PC-3 (cell line): Measurements from ENCODE around the gene TMEM94. TPM values are rescaled to one million over a fixed set of nuclear protein-coding genes. Genes with fewer than 3 reads are reported as not detected.
"Not testable (repeated sequence)": the region's sequence is repeated elsewhere in the genome, so short reads cannot be mapped to it uniquely, and the experiment has no call there.

Experiments
- ATAC-seq: fragments of 200-7000 bp; cut with Tn5 transposase; 2 replicates; pipeline ENCODE4 v1.9.1; 2020; ENCODE audit warnings: mild to moderate bottlenecking, moderate library complexity
- BruUV-seq: library from RNA; stranded (reverse); fragments of 400-500 nt; replicated peaks from 2 replicates; lab custom pipeline; 2021; lab: Mats Ljungman, UMichigan
- CTCF ChIA-PET: fragments of 300-600 bp; sonication (Branson Sonifier 250); formaldehyde crosslinking; loops from one replicate; lab custom pipeline; 2022; ENCODE audit warnings: antibody characterized with exemption; lab: Charles Lee
- POLR2A ChIA-PET: fragments of 300-600 bp; sonication (Branson Sonifier 250); formaldehyde crosslinking; loops from one replicate; lab custom pipeline; 2022; ENCODE audit warnings: antibody characterized with exemption; ENCODE audit not compliant: unreplicated experiment; lab: Charles Lee
- DNase-seq: peaks from one replicate; pipeline ENCODE4 v3.0.0-alpha.2; 2015
- H2AFZ ChIP-seq: fragments of 300-600 bp; sonication (generic); 2 replicates; pipeline ENCODE4 v1.6.0; 2016; ENCODE audit warnings: antibody characterized with exemption, low read length
- H3F3A ChIP-seq: fragments of 300-600 bp; sonication (generic); one replicate; pipeline ENCODE4 v1.6.0; 2017; ENCODE audit warnings: antibody characterized with exemption, low read length, control low read depth, mild to moderate bottlenecking; ENCODE audit not compliant: unreplicated experiment
- H3K27ac ChIP-seq: fragments of 300-600 bp; sonication (generic); 2 replicates; pipeline ENCODE4 v1.5.1; 2016; ENCODE audit warnings: mild to moderate bottlenecking, low read length
- H3K27me3 ChIP-seq: fragments of 300-600 bp; sonication (generic); 2 replicates; pipeline ENCODE4 v1.6.1; 2016; ENCODE audit warnings: low read length, mixed read lengths
- H3K36me3 ChIP-seq: fragments of 300-600 bp; sonication (generic); 2 replicates; pipeline ENCODE4 v1.6.1; 2016; ENCODE audit warnings: low read depth, mixed run types, low read length, mixed read lengths
- H3K4me1 ChIP-seq: fragments of 300-600 bp; sonication (generic); 2 replicates; pipeline ENCODE4 v1.5.1; 2016; ENCODE audit warnings: low read length; ENCODE audit not compliant: insufficient read depth
- H3K4me2 ChIP-seq: fragments of 300-600 bp; sonication (generic); 2 replicates; pipeline ENCODE4 v1.6.0; 2016; ENCODE audit warnings: low read length
- H3K4me3 ChIP-seq: fragments of 300-600 bp; sonication (generic); 2 replicates; pipeline ENCODE4 v1.5.1; 2016; ENCODE audit warnings: mild to moderate bottlenecking, low read length, mixed read lengths
- H3K79me2 ChIP-seq: fragments of 300-600 bp; sonication (generic); 2 replicates; pipeline ENCODE4 v1.6.1; 2017; ENCODE audit warnings: low read length, mixed read lengths
- H3K9ac ChIP-seq: fragments of 300-600 bp; sonication (generic); 2 replicates; pipeline ENCODE4 v1.6.0; 2016; ENCODE audit warnings: mild to moderate bottlenecking, low read length
- H3K9me2 ChIP-seq: fragments of 300-600 bp; sonication (generic); replicated peaks from 2 replicates; pipeline ENCODE4 v1.6.1; 2016; ENCODE audit warnings: mixed run types, low read length, mixed read lengths
- H3K9me3 ChIP-seq: fragments of 300-600 bp; sonication (generic); 2 replicates; pipeline ENCODE4 v1.6.1; 2016; ENCODE audit warnings: low read length, mixed read lengths
- H4K20me1 ChIP-seq: fragments of 300-600 bp; sonication (generic); 2 replicates; pipeline ENCODE4 v1.6.1; 2016; ENCODE audit warnings: low read length, mixed read lengths
- EZH2 ChIP-seq: fragments of 300-600 bp; sonication (generic); IDR thresholded peaks from one replicate; pipeline ENCODE4 v1.6.1; 2017; ENCODE audit warnings: antibody characterized with exemption, mild to moderate bottlenecking, low read length; ENCODE audit not compliant: unreplicated experiment
- EZH2phosphoT487 ChIP-seq: fragments of 300-600 bp; sonication (generic); IDR thresholded peaks from 2 replicates; pipeline ENCODE4 v1.6.1; 2018; ENCODE audit warnings: mild to moderate bottlenecking, antibody characterized with exemption, low read length, borderline replicate concordance
- intact Hi-C: fragments of 100-400 bp; cut with micrococcal nuclease; formaldehyde crosslinking; loops from 2 replicates; pipeline ENCODE4 v1.9.0; 2023
- total RNA-seq: library from RNA; depleted of rRNA; stranded (reverse); fragments of >200 nt; gene quantifications from 2 replicates; pipeline ENCODE4 v1.2.3, GENCODE V29; 2014
- TF ChIP-seq, protein P1 (sequence below): fragments of 300-600 bp; sonication (generic); conservative IDR thresholded peaks from 2 replicates; pipeline ENCODE4 v1.5.1; 2017; ENCODE audit warnings: antibody characterized with exemption, low read depth, mild to moderate bottlenecking, low read length

TMEM94 gene
- total RNA-seq, 1 experiment from 2014 or later = 45.6 TPM

- CTCF ChIA-PET = no interaction called here
- Histone ChIP-seq H3K4me3 (no peak overlapping the region), H3F3A (no peaks in the 10 kb centered on the region), H3K9me2 (no peaks in the 10 kb centered on the region), H2AFZ (no peak overlapping the region), H4K20me1 (no peaks in the 10 kb centered on the region), H3K9ac (no peak overlapping the region), H3K9me3 (no peaks in the 10 kb centered on the region), H3K4me1 (no peaks in the 10 kb centered on the region), H3K4me2 (no peak overlapping the region), H3K27ac (no peak overlapping the region), H3K27me3 (no peaks in the 10 kb centered on the region), H3K79me2 (no peaks in the 10 kb centered on the region), H3K36me3 (peaks cover 7% of the 10 kb centered on the region; the same call in 1 of the 2 replicates)
- TF ChIP-seq, protein P1, sequence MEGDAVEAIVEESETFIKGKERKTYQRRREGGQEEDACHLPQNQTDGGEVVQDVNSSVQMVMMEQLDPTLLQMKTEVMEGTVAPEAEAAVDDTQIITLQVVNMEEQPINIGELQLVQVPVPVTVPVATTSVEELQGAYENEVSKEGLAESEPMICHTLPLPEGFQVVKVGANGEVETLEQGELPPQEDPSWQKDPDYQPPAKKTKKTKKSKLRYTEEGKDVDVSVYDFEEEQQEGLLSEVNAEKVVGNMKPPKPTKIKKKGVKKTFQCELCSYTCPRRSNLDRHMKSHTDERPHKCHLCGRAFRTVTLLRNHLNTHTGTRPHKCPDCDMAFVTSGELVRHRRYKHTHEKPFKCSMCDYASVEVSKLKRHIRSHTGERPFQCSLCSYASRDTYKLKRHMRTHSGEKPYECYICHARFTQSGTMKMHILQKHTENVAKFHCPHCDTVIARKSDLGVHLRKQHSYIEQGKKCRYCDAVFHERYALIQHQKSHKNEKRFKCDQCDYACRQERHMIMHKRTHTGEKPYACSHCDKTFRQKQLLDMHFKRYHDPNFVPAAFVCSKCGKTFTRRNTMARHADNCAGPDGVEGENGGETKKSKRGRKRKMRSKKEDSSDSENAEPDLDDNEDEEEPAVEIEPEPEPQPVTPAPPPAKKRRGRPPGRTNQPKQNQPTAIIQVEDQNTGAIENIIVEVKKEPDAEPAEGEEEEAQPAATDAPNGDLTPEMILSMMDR = no peak
- TF ChIP-seq EZH2phosphoT487 (no peak), EZH2 (no peak)
- intact Hi-C loops = no loop called here
- no peak for DNase-seq
- ATAC-seq = no peak
- POLR2A ChIA-PET = interaction anchor here (0.5 to 0.6 kb wide), 2 partner anchors 47 to 89 kb away, joined by 3 read pairs; no protein-coding TSS in a partner anchor
- BruUV-seq = no TSS peak
Measured at GRCh38 chr17:75475851-75476250, 19.4 kb downstream of the TMEM94 start.

GRCh38 chr17:75476271-75476671 lies 19.8 kb downstream of the TMEM94 start:
- intact Hi-C loops = no loop called here
- H3K9ac ChIP-seq = no peak overlapping the region
- POLR2A ChIA-PET = interaction anchor here (0.6 kb wide), 1 partner anchor 89 kb away, joined by 3 read pairs; no protein-coding TSS in a partner anchor
- no peak overlapping the region for H3K4me3 ChIP-seq
- ATAC-seq (no peak), DNase-seq (no peak)
- no peaks in the 10 kb centered on the region for H3F3A ChIP-seq
- H3K36me3 ChIP-seq = peaks cover 7% of the 10 kb centered on the region; the same call in 1 of the 2 replicates
- H3K4me2 ChIP-seq = no peak overlapping the region
- no peak overlapping the region for H3K27ac ChIP-seq
- no peak overlapping the region for H2AFZ ChIP-seq
- H4K20me1 ChIP-seq = no peaks in the 10 kb centered on the region
- no peak for TF ChIP-seq EZH2phosphoT487
- TF ChIP-seq, protein P1 = no peak
- TF ChIP-seq EZH2 = no peak
- no peaks in the 10 kb centered on the region for H3K79me2 ChIP-seq
- H3K9me2 ChIP-seq = no peaks in the 10 kb centered on the region
- BruUV-seq = no TSS peak
- CTCF ChIA-PET = no interaction called here
- no peaks in the 10 kb centered on the region for H3K9me3 ChIP-seq
- no peaks in the 10 kb centered on the region for H3K27me3 ChIP-seq
- H3K4me1 ChIP-seq = no peaks in the 10 kb centered on the region

DNA sequence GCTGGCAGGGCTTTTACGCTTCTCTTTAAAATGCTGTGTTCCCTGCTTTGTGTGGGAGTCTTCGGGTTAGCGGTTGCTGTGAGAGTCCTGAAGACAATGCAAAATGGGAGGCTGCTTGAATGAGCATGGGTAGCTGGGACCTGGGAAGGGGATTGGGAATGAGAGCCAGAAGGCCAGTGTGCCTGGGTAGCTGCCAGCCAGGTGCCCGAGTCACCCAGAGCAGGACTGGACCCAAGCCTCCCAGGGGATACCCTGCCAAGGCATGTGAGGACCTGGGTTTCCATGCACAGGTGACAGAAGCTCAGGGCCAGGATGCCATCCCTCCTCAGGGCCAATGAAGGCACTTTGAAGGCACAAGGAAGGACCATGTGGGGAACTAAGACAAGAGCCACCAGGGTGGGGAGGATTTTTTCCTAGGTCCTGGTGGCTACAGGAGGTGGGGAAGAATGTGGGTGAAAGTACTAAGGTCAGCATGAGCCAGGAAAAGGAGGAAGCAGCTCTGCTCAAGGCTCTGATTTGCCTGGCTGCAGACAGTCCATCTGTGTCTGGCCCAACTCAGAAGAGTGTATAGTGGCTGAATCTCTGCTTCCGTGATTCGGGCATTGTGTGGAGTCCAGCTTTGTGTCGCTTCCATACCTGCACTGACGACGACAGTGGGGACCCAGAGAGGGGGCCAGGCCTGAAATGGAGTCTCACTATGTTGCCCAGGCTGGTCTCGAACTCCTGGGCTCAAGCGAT lies 20.5 kb downstream of the TMEM94 start:
- TF ChIP-seq, protein P1 = no peak
- TF ChIP-seq EZH2phosphoT487 = no peak
- no peak for TF ChIP-seq EZH2
- Histone ChIP-seq H4K20me1 (no peaks in the 10 kb centered on the region), H3K79me2 (no peaks in the 10 kb centered on the region), H2AFZ (no peak overlapping the region), H3K27ac (no peak overlapping the region), H3K9me3 (no peaks in the 10 kb centered on the region), H3K9ac (no peak overlapping the region), H3K4me1 (no peaks in the 10 kb centered on the region), H3F3A (no peaks in the 10 kb centered on the region), H3K4me2 (no peak overlapping the region), H3K9me2 (no peaks in the 10 kb centered on the region), H3K4me3 (no peak overlapping the region), H3K36me3 (peaks cover 5% of the 10 kb centered on the region; the same call in 1 of the 2 replicates), H3K27me3 (no peaks in the 10 kb centered on the region)
- ChIA-PET CTCF (no interaction called here), POLR2A (interaction anchor here (0.6 kb wide), 1 partner anchor 88 kb away, joined by 3 read pairs; no protein-coding TSS in a partner anchor)
- DNase-seq = no peak
- no peak for ATAC-seq
- intact Hi-C loops = no loop called here
- BruUV-seq = no TSS peak

DNA sequence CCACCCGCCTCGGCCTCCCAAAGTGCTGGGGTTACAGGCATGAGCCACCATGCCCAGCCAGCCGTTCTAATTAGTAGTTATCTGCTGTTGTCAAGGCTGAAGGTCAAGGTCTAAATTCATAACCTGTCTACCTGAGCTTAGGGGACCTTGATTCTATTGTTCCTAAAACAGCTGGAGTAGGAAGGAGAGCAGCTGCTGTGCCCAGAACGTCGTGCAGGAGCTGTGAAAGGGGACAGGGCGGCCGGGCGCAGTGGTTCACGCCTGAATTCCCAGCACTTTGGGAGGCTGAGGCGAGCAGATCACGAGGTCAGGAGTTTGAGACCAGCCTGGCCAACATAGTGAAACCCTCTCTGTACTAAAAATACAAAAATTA lies 21.0 kb downstream of the TMEM94 start:
- H2AFZ ChIP-seq, H3K4me2 ChIP-seq, DNase-seq, H3K9me3 ChIP-seq, H4K20me1 ChIP-seq, H3K9ac ChIP-seq, intact Hi-C loops, H3K4me1 ChIP-seq, POLR2A ChIA-PET, ATAC-seq, H3K9me2 ChIP-seq, CTCF ChIA-PET, H3K27me3 ChIP-seq, H3K4me3 ChIP-seq, H3F3A ChIP-seq, H3K36me3 ChIP-seq, H3K27ac ChIP-seq, BruUV-seq, H3K79me2 ChIP-seq: not testable (repeated sequence)
